Cardiac muscle cell (in vitro differentiated cells and primary cell): Measurements from ENCODE around the gene TIPARP. TPM values are rescaled to one million over a fixed set of nuclear protein-coding genes. Genes with fewer than 3 reads are reported as not detected.

Experiments
- DNase-seq, 2 donors: peaks; one replicate each; pipeline versions ENCODE4 v3.0.0 to v3.0.0-alpha.2; 2010 to 2017; ENCODE audit warnings: low read depth in 1 of 2, low spot score in 1 of 2
- H3K27ac ChIP-seq: fragments of 200-600 bp; sonication (generic); 2 replicates; pipeline ENCODE4 v1.5.1; 2016
- H3K27me3 ChIP-seq: fragments of 200-600 bp; sonication (generic); 2 replicates; pipeline ENCODE4 v1.6.0; 2016; ENCODE audit warnings: control low read depth
- H3K36me3 ChIP-seq: fragments of 200-600 bp; sonication (generic); 2 replicates; pipeline ENCODE4 v1.5.1; 2016; ENCODE audit warnings: control low read depth
- H3K4me1 ChIP-seq: fragments of 200-600 bp; sonication (generic); 2 replicates; pipeline ENCODE4 v1.8.1; 2017; ENCODE audit warnings: low read depth, mild to moderate bottlenecking, mixed run types
- H3K4me3 ChIP-seq: fragments of 200-600 bp; sonication (generic); 2 replicates; pipeline ENCODE4 v1.5.1; 2016; ENCODE audit warnings: mild to moderate bottlenecking
- H3K9me3 ChIP-seq: fragments of 200-600 bp; sonication (generic); 2 replicates; pipeline ENCODE4 v1.5.1; 2017; ENCODE audit warnings: low read depth, mild to moderate bottlenecking, control low read depth
- polyA plus RNA-seq: library from polyadenylated mRNA; unstranded; fragments of >200 nt; fragmentation: Nextera tagmentation; extraction: Ambion mirVana; gene quantifications from 2 replicates; pipeline ENCODE4 v1.2.1, GENCODE V29; 2016
- total RNA-seq: library from RNA; depleted of rRNA; stranded (reverse); fragments of >200 nt; gene quantifications from 2 replicates; pipeline ENCODE4 v1.2.3, GENCODE V29; 2016
- TF ChIP-seq, protein P1 (sequence below): IDR thresholded peaks from 2 replicates; pipeline ENCODE4 v1.5.1; 2012; ENCODE audit warnings: low read depth, mild to moderate bottlenecking, low read length

The TIPARP gene
- total and polyA plus RNA-seq, 2 experiments from 2014 or later: 22.2 to 115 TPM

DNA sequence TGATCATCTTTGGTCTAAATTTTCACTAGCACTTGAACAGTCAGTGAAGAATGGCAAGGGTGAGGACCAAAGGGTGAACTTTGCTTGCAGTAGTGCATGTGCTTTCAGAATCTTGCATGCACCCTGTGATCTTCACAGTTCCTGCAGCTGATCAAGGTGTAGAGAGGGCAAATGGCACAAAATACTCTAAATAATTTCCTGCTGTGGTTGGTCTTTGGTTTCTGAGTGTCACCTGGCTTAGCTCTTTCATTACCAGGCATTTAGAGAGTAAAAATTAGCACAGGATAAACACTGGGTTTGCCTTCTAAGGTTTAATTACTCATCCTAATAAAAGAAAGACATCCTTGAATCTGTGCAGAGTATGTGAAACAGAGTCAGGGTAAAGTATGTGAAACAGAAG, 11.4 kb downstream of the TIPARP start:
- H3K27ac ChIP-seq: no peak overlapping the region
- H3K4me3 ChIP-seq: peak overlapping the region; percentile 0
- H3K36me3 ChIP-seq: peaks cover 17% of the 10 kb centered on the region
- no peak for DNase-seq
- H3K27me3 ChIP-seq: no peaks in the 10 kb centered on the region
- H3K9me3 ChIP-seq: no peaks in the 10 kb centered on the region
- TF ChIP-seq, protein P1, sequence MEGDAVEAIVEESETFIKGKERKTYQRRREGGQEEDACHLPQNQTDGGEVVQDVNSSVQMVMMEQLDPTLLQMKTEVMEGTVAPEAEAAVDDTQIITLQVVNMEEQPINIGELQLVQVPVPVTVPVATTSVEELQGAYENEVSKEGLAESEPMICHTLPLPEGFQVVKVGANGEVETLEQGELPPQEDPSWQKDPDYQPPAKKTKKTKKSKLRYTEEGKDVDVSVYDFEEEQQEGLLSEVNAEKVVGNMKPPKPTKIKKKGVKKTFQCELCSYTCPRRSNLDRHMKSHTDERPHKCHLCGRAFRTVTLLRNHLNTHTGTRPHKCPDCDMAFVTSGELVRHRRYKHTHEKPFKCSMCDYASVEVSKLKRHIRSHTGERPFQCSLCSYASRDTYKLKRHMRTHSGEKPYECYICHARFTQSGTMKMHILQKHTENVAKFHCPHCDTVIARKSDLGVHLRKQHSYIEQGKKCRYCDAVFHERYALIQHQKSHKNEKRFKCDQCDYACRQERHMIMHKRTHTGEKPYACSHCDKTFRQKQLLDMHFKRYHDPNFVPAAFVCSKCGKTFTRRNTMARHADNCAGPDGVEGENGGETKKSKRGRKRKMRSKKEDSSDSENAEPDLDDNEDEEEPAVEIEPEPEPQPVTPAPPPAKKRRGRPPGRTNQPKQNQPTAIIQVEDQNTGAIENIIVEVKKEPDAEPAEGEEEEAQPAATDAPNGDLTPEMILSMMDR: no peak
- peaks cover 97% of the 10 kb centered on the region for H3K4me1 ChIP-seq

DNA sequence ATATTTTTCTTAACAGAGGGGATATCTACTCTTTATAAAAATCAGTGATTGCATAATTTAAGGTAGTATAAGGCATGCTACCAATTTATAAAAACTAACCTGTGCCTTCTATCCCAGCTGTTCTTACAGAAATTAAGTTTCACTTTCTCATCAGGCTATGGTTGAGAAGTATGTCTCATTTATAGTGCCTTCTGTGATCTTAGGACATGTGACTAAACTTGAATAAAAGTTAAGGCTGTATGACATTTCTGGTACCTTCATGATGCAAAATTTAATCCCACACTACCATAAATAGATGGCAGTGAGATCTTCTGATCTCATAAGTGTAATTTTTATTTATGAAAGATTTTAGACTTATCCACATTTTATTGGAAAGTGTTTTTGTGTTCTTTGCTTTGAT, 12.6 kb downstream of the TIPARP start:
- no peak overlapping the region for H3K4me3 ChIP-seq
- peaks cover 4% of the 10 kb centered on the region for H3K36me3 ChIP-seq
- H3K27ac ChIP-seq: no peak overlapping the region
- no peak for DNase-seq
- H3K9me3 ChIP-seq: no peaks in the 10 kb centered on the region
- H3K27me3 ChIP-seq: no peaks in the 10 kb centered on the region
- H3K4me1 ChIP-seq: peaks cover 97% of the 10 kb centered on the region
- TF ChIP-seq, protein P1: no peak

DNA sequence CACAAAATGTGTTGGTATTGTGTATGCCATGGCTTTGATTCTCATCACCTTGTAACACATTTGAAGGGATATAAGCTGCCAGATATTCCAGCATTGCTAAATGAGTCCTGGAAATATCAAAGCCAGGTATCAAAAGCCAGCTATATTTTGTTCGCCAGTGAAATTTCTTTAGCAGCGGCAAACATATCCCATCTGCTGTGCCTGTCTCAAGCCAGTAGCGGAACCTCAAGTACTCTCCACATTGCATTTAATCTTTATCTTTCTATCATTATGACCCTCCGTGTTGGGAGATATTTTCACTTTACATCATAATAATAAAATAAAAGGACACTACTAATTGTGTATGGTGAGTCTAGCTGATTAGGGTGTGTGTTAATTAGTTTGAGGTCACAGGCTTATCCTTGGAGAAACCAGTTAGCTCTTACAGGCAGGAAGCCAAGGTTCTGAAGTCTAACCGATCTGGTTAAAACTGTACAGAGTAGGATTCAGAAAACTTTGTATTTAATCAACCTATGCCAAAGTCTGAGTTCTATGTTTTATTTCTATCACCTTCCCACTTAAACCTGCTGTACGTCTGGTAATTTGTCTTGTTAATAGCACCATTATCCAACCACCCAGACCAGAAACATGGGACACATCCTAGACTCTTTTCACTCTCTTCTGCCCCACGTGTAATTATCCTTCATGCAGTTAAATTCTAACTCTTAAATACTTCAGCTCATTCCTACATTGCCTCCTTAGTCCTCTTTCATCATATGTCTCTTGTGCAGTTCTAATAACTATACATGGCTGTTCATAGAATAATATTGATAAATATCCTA, 14.5 kb downstream of the TIPARP start:
- Histone ChIP-seq H3K27me3 (no peaks in the 10 kb centered on the region), H3K36me3 (peaks cover 10% of the 10 kb centered on the region)

DNA sequence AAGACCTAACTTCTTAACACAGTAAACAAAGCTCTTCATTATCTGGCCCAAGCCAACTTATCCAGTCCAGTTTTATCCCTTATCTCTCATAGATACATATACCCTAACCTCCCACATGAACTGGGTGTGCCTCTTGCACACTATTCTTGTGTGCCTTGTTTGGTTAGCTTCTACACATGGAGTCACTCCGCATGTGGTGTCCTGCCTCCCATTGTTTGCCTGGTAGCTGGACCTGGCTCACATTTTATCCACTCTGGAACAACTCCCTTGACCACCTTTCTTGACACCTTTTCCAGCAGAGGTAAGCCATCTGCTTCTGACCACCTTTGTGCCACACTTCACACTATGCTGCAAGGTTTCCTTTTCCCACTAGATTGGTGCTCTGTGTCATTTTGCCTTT, 15.2 kb downstream of the TIPARP start:
- TF ChIP-seq, protein P1: no peak
- Histone ChIP-seq H3K36me3 (peaks cover 18% of the 10 kb centered on the region), H3K9me3 (no peaks in the 10 kb centered on the region), H3K4me1 (peaks cover 76% of the 10 kb centered on the region), H3K27ac (peak overlapping the region; percentile 29), H3K4me3 (no peak overlapping the region), H3K27me3 (no peaks in the 10 kb centered on the region)
- no peak for DNase-seq

More for the DNA sequence above, 14.5 kb downstream of the TIPARP start:
- Histone ChIP-seq H3K4me1 (peaks cover 83% of the 10 kb centered on the region), H3K9me3 (no peaks in the 10 kb centered on the region), H3K4me3 (no peak overlapping the region), H3K27ac (peak overlapping the region; percentile 29)
- DNase-seq: no peak
- TF ChIP-seq, protein P1: no peak

DNA sequence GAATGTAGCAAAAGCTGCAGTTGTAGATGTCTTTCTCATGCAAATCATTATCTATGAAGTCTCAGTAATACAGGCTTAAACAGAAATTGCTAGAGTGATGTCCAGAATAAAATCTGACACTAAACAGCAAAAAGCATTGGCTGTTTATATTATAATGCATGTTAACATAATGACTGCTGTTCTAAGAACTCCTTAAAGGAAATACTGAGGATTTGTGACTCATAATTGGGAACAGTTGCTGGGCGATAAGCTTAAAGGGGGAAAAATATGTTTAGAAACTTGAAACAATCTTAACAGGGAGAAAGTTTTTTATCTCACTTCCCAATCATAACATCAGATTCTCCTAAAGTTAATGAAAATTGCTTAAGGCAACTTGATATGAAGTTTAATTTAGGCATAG, 17.5 kb downstream of the TIPARP start:
- no peaks in the 10 kb centered on the region for H3K27me3 ChIP-seq
- H3K9me3 ChIP-seq: no peaks in the 10 kb centered on the region
- TF ChIP-seq, protein P1: no peak
- H3K4me3 ChIP-seq: no peak overlapping the region
- H3K4me1 ChIP-seq: peaks cover 53% of the 10 kb centered on the region
- peak in 1 of 2 donors; percentile 61 for DNase-seq
- peaks cover 39% of the 10 kb centered on the region for H3K36me3 ChIP-seq
- peak overlapping the region; percentile 32 for H3K27ac ChIP-seq
